ENCODE data around the gene L3HYPDH.

Gene L3HYPDH

GRCh38 chr14:59424341-59425071 lies 59.7 kb downstream of the L3HYPDH start:
- DNase-seq: peak; percentile 44
